Muscle of back (tissue), 11 donors: ENCODE measurements around the gene SCUBE2. TPM values are rescaled to one million over a fixed set of nuclear protein-coding genes. Genes with fewer than 3 reads are reported as not detected.
"Not testable (repeated sequence)": the region's sequence is repeated elsewhere in the genome, so short reads cannot be mapped to it uniquely, and the experiment has no call there.

ENCODE experiments used
- DNase-seq, 3 donors: peaks; one replicate each; pipeline versions ENCODE4 v3.0.0 to v3.0.0-alpha.2; 2013
- polyA plus RNA-seq, 10 donors: library from polyadenylated mRNA; unstranded; fragments of 120-200 nt; gene quantifications; one replicate each; pipeline ENCODE4 v1.2.1, GENCODE V29; 2013; ENCODE audit not compliant: insufficient read length in 10 of 10

SCUBE2 gene
- polyA plus RNA-seq, 10 donors, result 17.0 to 50.3 (median 31.6) TPM

DNA sequence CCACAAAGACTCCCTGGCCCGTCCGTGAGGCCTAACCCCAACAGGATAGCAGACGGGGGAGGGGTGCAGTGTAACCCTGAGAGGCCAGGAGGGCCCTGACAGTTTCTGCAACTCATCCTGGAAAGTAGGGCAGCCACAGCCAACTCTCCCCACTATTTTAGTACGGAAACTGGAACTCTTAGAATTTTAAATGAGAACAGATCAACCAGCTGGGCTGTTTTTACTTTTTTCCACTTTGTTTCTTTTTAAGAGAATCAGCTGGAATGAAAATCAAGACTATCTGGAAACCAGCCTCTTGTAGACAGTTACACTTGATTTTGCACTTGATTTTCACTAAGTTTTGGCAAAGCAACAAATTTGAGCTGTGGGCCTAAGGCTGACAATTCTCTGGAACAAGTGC lies 44.9 kb downstream of the SCUBE2 start:
- peak; percentile 46 to 83 (median 75) for DNase-seq

GRCh38 chr11:9042488-9042887 lies 48.9 kb downstream of the SCUBE2 start:
- DNase-seq, result no peak

DNA sequence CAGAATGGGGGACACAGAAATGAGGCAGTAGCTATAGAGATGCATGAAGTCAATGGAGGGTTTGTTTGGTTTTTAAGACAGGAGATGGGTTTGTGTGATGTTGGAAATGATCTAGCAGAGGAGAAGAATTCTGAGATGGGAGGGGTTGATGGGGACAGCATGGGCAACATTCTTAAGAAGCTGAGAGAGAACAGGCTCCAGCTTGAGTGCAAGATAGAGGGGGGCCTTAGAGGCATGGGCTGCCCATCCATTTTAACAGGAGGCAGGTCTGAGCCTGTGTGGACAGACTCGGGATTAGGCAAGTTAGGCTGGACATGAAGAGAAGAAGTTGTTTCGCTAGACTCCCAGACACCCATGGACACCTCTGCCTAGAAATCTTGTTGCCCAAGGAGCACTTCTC lies 49.7 kb downstream of the SCUBE2 start:
- DNase-seq, result no peak

- DNase-seq, result no peak
These were observed 51.0 kb downstream of the SCUBE2 start for GRCh38 chr11:9040410-9040809.

- DNase-seq, result no peak
These were observed 51.5 kb downstream of the SCUBE2 start for GRCh38 chr11:9039863-9040262.

GRCh38 chr11:9039198-9039597 lies 52.2 kb downstream of the SCUBE2 start:
- no peak for DNase-seq

DNA sequence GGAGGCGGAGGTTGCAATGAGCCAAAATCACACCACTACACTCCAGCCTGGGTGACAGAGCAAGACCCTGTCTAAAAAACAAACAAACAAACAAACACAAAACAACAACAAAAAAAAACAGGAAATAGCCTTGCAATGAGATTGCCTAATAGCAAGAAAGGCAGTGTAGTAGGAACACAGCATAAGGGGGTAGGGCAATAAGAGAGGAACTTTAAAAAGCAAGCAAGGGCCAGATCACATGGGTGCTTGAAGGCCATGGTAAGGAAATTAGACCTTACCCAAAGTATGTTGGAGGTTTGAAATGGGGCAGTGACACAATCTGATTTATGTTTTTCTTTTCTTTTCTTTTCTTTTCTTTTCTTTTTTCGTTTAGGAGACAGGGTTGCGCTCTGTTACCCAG lies 52.9 kb downstream of the SCUBE2 start:
- no peak for DNase-seq

- DNase-seq, result no peak
These were observed 53.4 kb downstream of the SCUBE2 start for GRCh38 chr11:9037963-9038362.

GRCh38 chr11:9037046-9037780 lies 54.2 kb downstream of the SCUBE2 start:
- no peak for DNase-seq

DNA sequence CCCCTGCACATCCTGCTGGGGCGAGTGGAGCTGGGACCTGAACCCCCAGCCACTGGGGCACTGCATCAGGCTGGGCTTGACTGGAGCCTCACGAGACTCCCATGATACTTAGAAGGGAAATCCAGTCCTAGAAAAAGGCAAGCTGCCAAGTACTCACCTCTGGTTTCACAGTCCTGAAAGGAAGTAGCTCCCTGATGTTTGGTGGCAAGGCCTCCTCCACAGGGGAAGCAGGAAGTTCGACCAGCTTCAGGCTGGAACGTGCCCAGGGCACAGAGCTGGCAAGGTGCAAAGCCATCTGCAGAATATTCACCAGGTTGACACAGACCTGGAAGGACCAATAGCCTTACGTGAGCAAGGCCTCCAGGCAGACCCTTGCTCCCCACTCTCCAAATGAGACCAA lies 60.8 kb downstream of the SCUBE2 start:
- DNase-seq, result no peak

GRCh38 chr11:9029422-9029821 lies 62.0 kb downstream of the SCUBE2 start:
- no peak for DNase-seq

DNA sequence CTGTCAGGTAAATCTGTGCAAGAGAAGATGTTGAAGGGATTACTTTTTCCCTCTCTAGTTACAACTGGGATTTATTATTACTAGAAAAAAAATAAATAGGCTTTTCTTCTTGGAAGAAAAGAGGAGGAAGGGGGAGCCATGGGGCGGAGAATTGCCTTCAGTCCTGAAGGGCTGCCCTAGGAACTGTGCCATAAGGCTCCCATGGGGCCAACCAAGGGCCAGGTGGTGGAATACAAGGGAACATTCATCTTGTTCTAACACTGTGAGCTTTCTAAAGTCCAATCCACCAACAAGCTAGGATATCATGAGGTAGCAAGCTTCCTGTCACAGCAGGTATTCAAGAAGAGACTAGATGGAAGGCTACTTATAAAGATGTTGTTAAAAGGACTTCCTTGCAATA lies 62.8 kb downstream of the SCUBE2 start:
- no peak for DNase-seq

- peak in 2 of 3 donors; percentile 61 to 75 for DNase-seq
These were observed 66.1 kb downstream of the SCUBE2 start for GRCh38 chr11:9025101-9025850.

DNA sequence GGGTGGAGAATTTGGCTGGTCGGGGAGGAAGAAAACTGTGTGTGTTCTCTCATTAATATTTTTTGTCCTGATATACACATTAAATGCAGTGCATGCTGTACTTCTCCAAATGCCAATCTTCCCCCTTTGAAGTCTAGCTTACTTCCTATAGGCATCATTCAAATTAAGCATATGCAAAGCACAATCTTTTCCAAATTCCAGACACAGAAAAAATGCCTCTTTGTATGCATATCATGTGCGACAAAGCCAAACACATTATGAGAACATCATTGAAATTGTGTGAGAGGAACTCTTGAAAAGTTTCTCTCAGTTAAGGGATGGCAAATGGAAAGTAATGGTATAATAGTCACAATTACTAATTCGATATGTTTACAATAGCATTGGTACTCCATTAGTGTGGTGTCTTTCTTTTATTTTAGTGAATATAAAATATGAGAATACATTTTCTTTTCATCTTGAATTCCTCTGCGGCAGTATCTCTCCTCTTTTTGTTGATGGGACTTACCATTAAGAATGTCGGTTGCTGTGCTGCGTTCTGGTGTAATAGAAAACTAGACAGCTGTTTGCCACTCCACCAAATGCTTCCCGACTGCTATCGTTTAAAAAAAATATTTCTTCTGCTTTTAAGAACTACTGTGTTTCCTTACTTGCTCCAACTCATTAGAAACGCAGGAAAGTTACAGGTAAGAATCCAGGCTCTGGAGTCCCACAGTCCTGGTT lies 68.3 kb downstream of the SCUBE2 start:
- no peak for DNase-seq

DNA sequence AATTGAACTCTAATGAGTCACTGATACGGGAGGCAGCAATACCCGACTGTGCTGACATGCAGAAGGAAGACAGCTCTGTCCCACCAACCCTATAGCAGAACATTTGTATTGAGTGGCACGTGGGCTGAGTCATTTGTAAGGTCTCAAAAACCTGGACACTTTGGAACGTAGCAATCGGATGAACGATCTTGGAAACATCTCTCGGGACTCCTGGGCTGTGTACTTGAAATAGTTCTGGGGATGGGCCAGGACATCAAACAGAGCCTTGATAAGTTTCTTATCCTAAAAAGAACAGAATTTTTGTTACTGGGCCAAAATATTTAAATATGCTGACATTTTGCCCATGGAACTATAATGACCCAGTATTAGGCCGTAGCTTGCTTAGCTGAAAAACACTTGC lies 70.5 kb downstream of the SCUBE2 start:
- no peak for DNase-seq

DNA sequence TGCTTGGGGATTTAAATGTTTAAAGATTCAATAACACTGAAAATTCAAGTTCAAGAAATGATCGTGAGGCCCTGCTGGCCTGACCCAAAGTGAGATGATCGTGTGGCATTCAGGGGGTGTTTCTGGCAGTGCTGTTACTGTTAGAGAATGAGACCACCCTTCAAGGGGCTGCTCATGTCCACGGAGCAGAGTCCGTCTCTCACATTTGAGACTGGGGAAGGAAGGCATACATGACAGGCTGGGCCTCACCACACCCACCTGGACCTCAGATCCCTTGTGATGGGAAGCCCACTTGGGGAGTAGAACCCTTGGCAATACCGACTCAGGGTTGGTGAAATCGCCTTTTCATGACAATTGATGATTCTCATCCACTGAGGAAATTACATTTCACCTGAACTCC lies 71.5 kb downstream of the SCUBE2 start:
- no peak for DNase-seq

DNA sequence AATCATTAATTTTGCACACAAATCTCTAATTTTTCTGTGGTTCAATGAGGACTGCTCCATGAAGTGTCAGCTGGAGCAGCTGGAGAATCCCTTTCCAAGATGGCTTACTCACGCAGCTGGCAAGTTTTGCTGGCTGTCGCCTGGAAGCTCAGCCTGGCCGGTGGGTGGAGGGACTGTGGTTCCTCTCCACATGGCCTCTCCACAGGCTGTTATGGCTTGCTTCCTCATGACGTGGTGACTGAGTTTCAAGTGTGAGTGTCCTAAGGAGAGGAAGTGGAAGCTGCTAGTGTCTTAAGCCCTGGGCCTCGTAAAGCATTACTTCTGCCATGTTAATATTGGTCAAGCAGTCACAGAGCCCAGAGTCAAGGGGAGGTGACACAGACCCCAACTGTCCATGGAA lies 73.6 kb downstream of the SCUBE2 start:
- DNase-seq, result peak; percentile 30 to 62 (median 38)

DNA sequence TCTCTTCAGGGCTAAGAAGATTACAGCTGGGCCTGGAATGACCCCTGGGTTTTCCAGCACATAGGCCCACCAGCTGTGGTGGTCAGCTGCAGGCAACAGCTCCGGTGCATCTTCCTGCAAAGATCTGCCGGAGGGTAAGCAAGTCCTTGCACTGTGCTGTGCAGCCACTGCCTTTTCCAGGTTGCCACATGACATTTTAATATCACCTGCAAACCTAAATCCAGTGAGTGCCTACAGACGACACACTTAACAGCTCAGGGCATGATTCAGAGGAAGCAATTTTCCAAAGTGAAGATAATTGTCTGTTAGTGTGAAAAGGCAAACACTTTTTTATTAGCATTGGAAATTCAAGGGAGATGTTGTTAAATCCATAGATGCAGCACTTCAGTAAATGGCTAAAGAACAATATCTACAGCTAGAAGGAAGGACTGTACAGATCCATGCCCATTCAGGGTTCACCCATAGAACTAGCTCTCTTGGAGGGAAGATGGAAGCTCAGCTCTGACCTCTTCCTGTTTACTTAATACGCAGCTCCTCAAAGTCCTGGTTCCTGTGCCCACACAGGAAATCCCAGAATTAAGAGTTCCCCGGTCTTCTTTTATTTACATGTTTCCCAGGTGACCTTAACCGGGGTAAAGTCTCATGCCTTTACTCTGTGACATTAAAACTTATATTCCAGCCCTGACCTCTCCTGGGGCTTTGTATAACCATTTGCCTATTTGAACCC lies 74.3 kb downstream of the SCUBE2 start:
- DNase-seq, result no peak

- peak; percentile 54 to 83 (median 71) for DNase-seq
These were observed 75.7 kb downstream of the SCUBE2 start for GRCh38 chr11:9015677-9016076.

- DNase-seq, result no peak
These were observed 76.6 kb downstream of the SCUBE2 start for GRCh38 chr11:9014826-9015225.

- DNase-seq, result no peak
These were observed 78.0 kb downstream of the SCUBE2 start for GRCh38 chr11:9013373-9013772.

GRCh38 chr11:9009538-9009937 lies 81.9 kb downstream of the SCUBE2 start:
- not testable (repeated sequence) for DNase-seq
